H1 (cell line): ENCODE results near the gene RELN. TPM values are rescaled to one million over a fixed set of nuclear protein-coding genes. Genes with fewer than 3 reads are reported as not detected.

Experiments
- CTCF ChIA-PET: fragments of 300-600 bp; sonication (Branson Sonifier 250); formaldehyde crosslinking; loops from one replicate; lab custom pipeline; 2021; ENCODE audit not compliant: partially characterized antibody; lab: Charles Lee
- POLR2A ChIA-PET: fragments of 300-600 bp; sonication (Branson Sonifier 250); formaldehyde crosslinking; loops from one replicate; lab custom pipeline; 2021; ENCODE audit warnings: inconsistent platforms; ENCODE audit not compliant: partially characterized antibody; lab: Charles Lee
- DNase-seq, 2 experiments: peaks; one replicate each; pipeline versions ENCODE4 v3.0.0 to v3.0.0-alpha.2; 2010 to 2022; ENCODE audit warnings: low spot score in 2 of 2, low read depth in 1 of 2, mixed read lengths in 1 of 2
- FAIRE-seq: peaks from 2 replicates; lab custom pipeline; 2011; peaks lifted over from hg19 to GRCh38; lab: Jason Lieb, UNC
- H2AFZ ChIP-seq: 2 replicates; pipeline ENCODE4 v1.8.1; 2012; ENCODE audit warnings: low read length, inconsistent platforms
- H2AK5ac ChIP-seq: 2 replicates; pipeline ENCODE4 v1.6.1; 2013; ENCODE audit warnings: low read depth, low read length
- H2BK120ac ChIP-seq: replicated peaks from 2 replicates; pipeline ENCODE3; 2013; ENCODE audit warnings: low read depth, low read length, inconsistent platforms
- H2BK12ac ChIP-seq: 2 replicates; pipeline ENCODE4 v1.6.1; 2013; ENCODE audit warnings: low read depth, low read length
- H2BK15ac ChIP-seq: 2 replicates; pipeline ENCODE4 v1.6.1; 2013; ENCODE audit warnings: low read length
- H2BK20ac ChIP-seq: 2 replicates; pipeline ENCODE4 v1.6.1; 2013; ENCODE audit warnings: low read length
- H2BK5ac ChIP-seq: 2 replicates; pipeline ENCODE4 v1.6.1; 2013; ENCODE audit warnings: low read depth, low read length
- H3K14ac ChIP-seq: 2 replicates; pipeline ENCODE4 v1.6.1; 2013; ENCODE audit warnings: inconsistent platforms; ENCODE audit not compliant: insufficient read length
- H3K18ac ChIP-seq: 2 replicates; pipeline ENCODE4 v1.6.1; 2013; ENCODE audit warnings: low read length; ENCODE audit errors: extremely low read depth
- H3K23ac ChIP-seq: 2 replicates; pipeline ENCODE4 v1.6.1; 2013; ENCODE audit warnings: inconsistent platforms; ENCODE audit not compliant: insufficient read length
- H3K23me2 ChIP-seq: 2 replicates; pipeline ENCODE4 v1.6.1; 2013; ENCODE audit warnings: low read depth, low read length
- H3K27ac ChIP-seq: 2 replicates; pipeline ENCODE4 v1.6.1; 2011; ENCODE audit warnings: low read depth, low read length, inconsistent platforms
- H3K27me3 ChIP-seq, 4 experiments: replicated peaks in 1 of 4; 1 replicate in 1 of 4; 2 replicates in 3 of 4; pipeline versions ENCODE4 v1.6.1 to v1.8.1; 2011 to 2013; ENCODE audit warnings: low read length in 3 of 4, mild to moderate bottlenecking in 3 of 4, inconsistent platforms in 2 of 4, mixed read lengths in 2 of 4, moderate library complexity in 1 of 4; ENCODE audit not compliant: control insufficient read depth in 3 of 4, insufficient read depth in 3 of 4; ENCODE audit errors: extremely low read depth in 1 of 4
- H3K36me3 ChIP-seq, 4 experiments: 2 replicates each; pipeline versions ENCODE4 v1.6.1 to v1.8.1; 2011 to 2013; ENCODE audit warnings: mild to moderate bottlenecking in 4 of 4, low read length in 3 of 4, moderate library complexity in 2 of 4, control low read depth in 1 of 4, inconsistent platforms in 1 of 4; ENCODE audit not compliant: insufficient read depth in 4 of 4, control insufficient read depth in 2 of 4
- H3K4ac ChIP-seq: replicated peaks from 2 replicates; pipeline ENCODE3; 2013; ENCODE audit warnings: low read length, low read depth, mixed read lengths, inconsistent platforms; ENCODE audit not compliant: insufficient read length
- H3K4me1 ChIP-seq, 4 experiments: replicated peaks in 1 of 4; 1 replicate in 1 of 4; 2 replicates in 3 of 4; pipeline versions ENCODE4 v1.6.1 to v1.8.1; 2011 to 2013; ENCODE audit warnings: low read length in 3 of 4, inconsistent platforms in 2 of 4, mixed read lengths in 1 of 4; ENCODE audit not compliant: insufficient read depth in 4 of 4, control insufficient read depth in 3 of 4
- H3K4me2 ChIP-seq, 2 experiments: 2 replicates each; pipeline versions ENCODE4 v1.6.1 to v1.8.1; 2011 to 2013; ENCODE audit warnings: low read depth in 2 of 2, low read length in 2 of 2, control low read depth in 1 of 2, inconsistent platforms in 1 of 2, mild to moderate bottlenecking in 1 of 2; ENCODE audit not compliant: insufficient read depth in 1 of 2
- H3K4me3 ChIP-seq, 4 experiments: fragments of 200-600, 300-600 bp in 1 of 4; sonication (generic), shearing (Covaris generic), sonication (Bioruptor Twin) in 1 of 4; 2 replicates each; pipeline versions ENCODE4 v1.5.1 to v1.8.1; 2011 to 2016; ENCODE audit warnings: low read length in 4 of 4, low read depth in 3 of 4, control low read depth in 2 of 4, inconsistent platforms in 2 of 4, mild to moderate bottlenecking in 2 of 4, mixed read lengths in 1 of 4, moderate library complexity in 1 of 4; ENCODE audit not compliant: insufficient read depth in 2 of 4; ENCODE audit errors: extremely low read depth in 1 of 4
- H3K56ac ChIP-seq: replicated peaks from 2 replicates; pipeline ENCODE3; 2013; ENCODE audit warnings: low read depth, mild to moderate bottlenecking, mixed read lengths, low read length, inconsistent platforms; ENCODE audit not compliant: insufficient read length
- H3K79me1 ChIP-seq: 2 replicates; pipeline ENCODE4 v1.6.1; 2013; ENCODE audit warnings: low read depth, low read length, control low read depth
- H3K79me2 ChIP-seq, 2 experiments: 2 replicates each; pipeline versions ENCODE4 v1.6.1 to v1.8.1; 2012 to 2013; ENCODE audit warnings: low read length in 2 of 2, mild to moderate bottlenecking in 2 of 2, inconsistent platforms in 1 of 2; ENCODE audit not compliant: insufficient read depth in 2 of 2, control insufficient read depth in 1 of 2
- H3K9ac ChIP-seq, 4 experiments: replicated peaks in 1 of 4; 1 replicate in 1 of 4; 2 replicates in 3 of 4; pipeline versions ENCODE4 v1.6.1 to v1.8.1; 2011 to 2013; ENCODE audit warnings: low read depth in 3 of 4, low read length in 3 of 4, control low read depth in 2 of 4, mild to moderate bottlenecking in 2 of 4, moderate library complexity in 2 of 4, inconsistent platforms in 1 of 4; ENCODE audit errors: extremely low read depth in 1 of 4
- H3K9me3 ChIP-seq, 2 experiments: 2 replicates each; pipeline versions ENCODE4 v1.6.1 to v1.8.1; 2012 to 2013; ENCODE audit warnings: mild to moderate bottlenecking in 2 of 2, moderate library complexity in 2 of 2, control low read depth in 1 of 2, inconsistent platforms in 1 of 2, low read depth in 1 of 2, low read length in 1 of 2, mixed read lengths in 1 of 2; ENCODE audit not compliant: insufficient read depth in 2 of 2
- H4K20me1 ChIP-seq, 2 experiments: replicated peaks in 1 of 2; 2 replicates each; pipeline versions ENCODE3 to v1.8.1; 2011 to 2013; ENCODE audit warnings: inconsistent platforms in 2 of 2, low read length in 2 of 2, mild to moderate bottlenecking in 1 of 2; ENCODE audit not compliant: insufficient read depth in 2 of 2, control insufficient read depth in 1 of 2
- H4K5ac ChIP-seq: 2 replicates; pipeline ENCODE4 v1.6.1; 2013; ENCODE audit warnings: low read length, low read depth, mixed read lengths, inconsistent platforms; ENCODE audit not compliant: insufficient read length
- H4K8ac ChIP-seq: 2 replicates; pipeline ENCODE4 v1.8.0; 2013; ENCODE audit warnings: mild to moderate bottlenecking, moderate library complexity, low read length, inconsistent platforms; ENCODE audit not compliant: insufficient read depth; ENCODE audit errors: extremely low read depth
- H4K91ac ChIP-seq: replicated peaks from 2 replicates; pipeline ENCODE3; 2013; ENCODE audit warnings: low read length, mixed read lengths, inconsistent platforms; ENCODE audit not compliant: insufficient read length
- ASH2L ChIP-seq: fragments of 200-600, 300-600 bp; sonication (generic); IDR thresholded peaks from one replicate; pipeline ENCODE4 v1.7.1; 2017; ENCODE audit warnings: low read length
- BACH1 ChIP-seq: IDR thresholded peaks from 2 replicates; pipeline ENCODE4 v1.6.1; 2012; ENCODE audit warnings: low read length, improper control_type of control experiment
- CBX8 ChIP-seq: fragments of 300-800, 300-1000 bp; sonication (generic); IDR thresholded peaks from 2 replicates; pipeline ENCODE4 v1.7.1; 2016; ENCODE audit warnings: low read depth, low read length, borderline replicate concordance
- EGR1 ChIP-seq: IDR thresholded peaks from 2 replicates; pipeline ENCODE4 v1.6.1; 2011; ENCODE audit warnings: low read depth, low read length, borderline replicate concordance
- HDAC2 ChIP-seq, 2 experiments: fragments of 300-600 bp in 1 of 2; sonication (generic) in 1 of 2; IDR thresholded peaks; 2 replicates each; pipeline ENCODE4 v1.6.1; 2011 to 2012; ENCODE audit warnings: low read depth in 2 of 2, low read length in 2 of 2, mild to moderate bottlenecking in 2 of 2, moderate library complexity in 2 of 2, borderline replicate concordance in 1 of 2, inconsistent platforms in 1 of 2
- HDAC6 ChIP-seq: IDR thresholded peaks from one replicate; pipeline ENCODE4 v1.7.1; 2012; ENCODE audit warnings: low read depth, mild to moderate bottlenecking, inconsistent platforms, low read length, moderate library complexity
- KDM4A ChIP-seq: IDR thresholded peaks from one replicate; pipeline ENCODE4 v1.7.1; 2012; ENCODE audit warnings: low read depth, mild to moderate bottlenecking, moderate library complexity, low read length, inconsistent platforms; ENCODE audit not compliant: severe bottlenecking
- NRF1 ChIP-seq: IDR thresholded peaks from 2 replicates; pipeline ENCODE4 v1.6.1; 2011; ENCODE audit warnings: mild to moderate bottlenecking, low read depth, low read length, improper control_type of control experiment
- RAD21 ChIP-seq, 2 experiments: IDR thresholded peaks in 1 of 2; conservative IDR thresholded peaks in 1 of 2; 2 replicates each; pipeline ENCODE4 v1.6.1; 2011; ENCODE audit warnings: low read depth in 2 of 2, low read length in 2 of 2, improper control_type of control experiment in 1 of 2, inconsistent platforms in 1 of 2, mild to moderate bottlenecking in 1 of 2, moderate library complexity in 1 of 2
- SIX5 ChIP-seq: IDR thresholded peaks from 2 replicates; pipeline ENCODE4 v1.6.1; 2011; ENCODE audit warnings: mild to moderate bottlenecking, low read depth, low read length
- SP4 ChIP-seq: IDR thresholded peaks from 2 replicates; pipeline ENCODE4 v1.6.1; 2012; ENCODE audit warnings: low read length, inconsistent platforms
- SRF ChIP-seq: IDR thresholded peaks from 2 replicates; pipeline ENCODE4 v1.6.1; 2011; ENCODE audit warnings: mild to moderate bottlenecking, low read depth, low read length, moderate library complexity
- TEAD4 ChIP-seq: IDR thresholded peaks from 2 replicates; pipeline ENCODE4 v1.6.1; 2012; ENCODE audit warnings: low read depth, low read length, inconsistent platforms, mixed read lengths
- WGBS, 2 experiments: shearing (Covaris generic) in 1 of 2; methylation state at CpG; one replicate each; pipeline versions ENCODE4 v1.1.6 to v1.1.7; 2013 to 2015; ENCODE audit warnings: low lambda C conversion rate in 2 of 2, mixed read lengths in 2 of 2, inconsistent platforms in 1 of 2, low coverage in 1 of 2, missing lambda C conversion rate in 1 of 2; ENCODE audit not compliant: insufficient replicate concordance in 2 of 2, insufficient coverage in 1 of 2, insufficient read length in 1 of 2; ENCODE audit errors: extremely low coverage in 1 of 2, missing lambda C conversion rate in 1 of 2; 5-methylcytosine and 5-hydroxymethylcytosine counted together
- polyA plus RNA-seq, 7 experiments: library from polyadenylated mRNA; depleted of rRNA in 3 of 7; stranded (reverse) in 5 of 7; unstranded in 2 of 7; fragments of >200 nt in 5 of 7; fragments of 200-250 nt in 2 of 7; gene quantifications; 1 replicate in 5 of 7; 2 replicates in 1 of 7; 4 replicates in 1 of 7; pipeline versions ENCODE4 v1.2.1 to v1.2.3, GENCODE V29; 2011 to 2013; ENCODE audit warnings: missing spikeins in 2 of 7, mixed read lengths in 2 of 7
- total RNA-seq: library from RNA; stranded (reverse); fragmentation: NEBNext Ultra II Directional; extraction: Animal tissue kit (Norgen Biotek cat#: 25700); gene quantifications from 2 replicates; pipeline ENCODE4 v1.2.1, GENCODE V29; 2021
- TF ChIP-seq, protein P1 (sequence below): IDR thresholded peaks from 2 replicates; pipeline ENCODE4 v1.6.1; 2011; ENCODE audit warnings: low read depth, mild to moderate bottlenecking, low read length; ENCODE audit not compliant: insufficient read depth

Gene RELN
- total and polyA plus RNA-seq, 2 of the 8 experiments (the other 6 are each of a cell fraction or from before 2014, with no cell fraction given), result 0.03 to 0.07 TPM

DNA sequence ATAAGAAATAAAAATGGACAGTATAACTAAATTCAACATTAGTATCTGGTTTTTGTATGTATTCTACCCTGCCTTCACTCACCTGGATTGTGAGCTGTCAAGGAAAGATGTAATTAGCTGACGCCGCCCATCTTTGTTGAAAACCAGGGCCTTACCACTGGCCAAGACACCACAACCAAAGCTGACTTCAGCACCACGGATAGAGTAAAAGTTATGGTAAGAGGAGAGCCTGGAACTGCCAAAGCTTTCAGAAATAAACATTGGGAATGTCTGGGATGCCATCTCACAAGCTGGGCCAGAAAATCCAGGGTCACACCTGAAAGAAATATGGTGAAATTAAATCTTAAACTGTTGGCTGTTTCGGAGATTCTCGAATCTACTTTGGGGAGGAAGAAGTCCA is 353.3 kb downstream of the RELN start:
- Histone ChIP-seq H4K91ac (no peak overlapping the region), H3K4me3 (no peak overlapping the region), H3K9ac (no peak overlapping the region), H3K56ac (no peak overlapping the region), H3K79me1 (no peaks in the 10 kb centered on the region), H3K4me1 (no peaks in the 10 kb centered on the region), H3K79me2 (no peaks in the 10 kb centered on the region), H2AFZ (no peak overlapping the region), H3K27me3 (no peaks in the 10 kb centered on the region), H2BK120ac (no peak overlapping the region), H3K23ac (no peak overlapping the region), H4K20me1 (no peaks in the 10 kb centered on the region), H2AK5ac (no peak overlapping the region), H4K8ac (no peak overlapping the region), H3K9me3 (no peaks in the 10 kb centered on the region), H3K14ac (no peak overlapping the region), H3K23me2 (no peaks in the 10 kb centered on the region), H2BK15ac (no peak overlapping the region), H3K4ac (no peak overlapping the region), H2BK20ac (no peak overlapping the region), H2BK5ac (no peak overlapping the region), H2BK12ac (no peak overlapping the region), H3K27ac (no peak overlapping the region), H4K5ac (no peak overlapping the region), H3K18ac (no peak overlapping the region), H3K4me2 (no peak overlapping the region), H3K36me3 (no peaks in the 10 kb centered on the region)
- CTCF ChIA-PET, result no interaction called here
- FAIRE-seq (peak; percentile 50), DNase-seq (no peak)
- TF ChIP-seq RAD21 (IDR thresholded peaks at IDR 0.05 in 1 of 2, conservative IDR thresholded peaks at IDR 0.05 in 1 of 2; ENCODE audit: low read depth in 2 of 2, low read length in 2 of 2), result no peak
- no peak for TF ChIP-seq ASH2L
- TF ChIP-seq HDAC6, result no peak
- TF ChIP-seq SIX5, result no peak
- no peak for TF ChIP-seq BACH1
- TF ChIP-seq SP4, result no peak
- no peak for TF ChIP-seq SRF
- TF ChIP-seq EGR1, result no peak
- TF ChIP-seq HDAC2 (IDR thresholded peaks at IDR 0.05; ENCODE audit: borderline replicate concordance in 1 of 2, low read depth in 2 of 2, low read length in 2 of 2), result no peak
- no peak for TF ChIP-seq CBX8
- TF ChIP-seq NRF1, result no peak
- TF ChIP-seq, protein P1, sequence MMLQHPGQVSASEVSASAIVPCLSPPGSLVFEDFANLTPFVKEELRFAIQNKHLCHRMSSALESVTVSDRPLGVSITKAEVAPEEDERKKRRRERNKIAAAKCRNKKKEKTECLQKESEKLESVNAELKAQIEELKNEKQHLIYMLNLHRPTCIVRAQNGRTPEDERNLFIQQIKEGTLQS, result no peak
- no peak for TF ChIP-seq KDM4A
- no peak for TF ChIP-seq TEAD4
- 82% methylated on average over 5 of the region's 5 CpGs; no CpG with 5 or more reads in 1 of the 2 experiments for WGBS, 2 experiments
- POLR2A ChIA-PET, result no interaction called here
